Caco-2 (cell line): ENCODE data around the gene ZNF219. TPM values are rescaled to one million over a fixed set of nuclear protein-coding genes. Genes with fewer than 3 reads are reported as not detected.

ENCODE experiments used
- BruUV-seq: library from RNA; stranded (reverse); fragments of 400-500 nt; replicated peaks from 2 replicates; lab custom pipeline; 2021; lab: Mats Ljungman, UMichigan
- CTCF ChIA-PET: fragments of 300-600 bp; sonication (Branson Sonifier 250); formaldehyde crosslinking; loops from one replicate; lab custom pipeline; 2022; ENCODE audit warnings: antibody characterized with exemption; lab: Charles Lee
- POLR2A ChIA-PET: fragments of 300-600 bp; sonication (Branson Sonifier 250); formaldehyde crosslinking; loops from one replicate; lab custom pipeline; 2022; ENCODE audit warnings: antibody characterized with exemption; lab: Charles Lee
- DNase-seq, 2 experiments: peaks; one replicate each; pipeline versions ENCODE4 v3.0.0 to v3.0.0-alpha.2; 2020 to 2022
- H3K27me3 ChIP-seq: replicated peaks from 2 replicates; pipeline ENCODE4 v1.6.0; 2011; ENCODE audit warnings: low read length; ENCODE audit not compliant: control insufficient read depth, insufficient read depth
- H3K36me3 ChIP-seq: 2 replicates; pipeline ENCODE4 v1.5.1; 2011; ENCODE audit warnings: low read length; ENCODE audit not compliant: control insufficient read depth, insufficient read depth
- H3K4me1 ChIP-seq: fragments of 250-450 bp; sonication (Bioruptor Pico); 2 replicates; pipeline ENCODE4 v1.5.1; 2020; ENCODE audit warnings: mild to moderate bottlenecking
- H3K4me3 ChIP-seq: 2 replicates; pipeline ENCODE4 v1.5.1; 2011; ENCODE audit warnings: low read depth, mild to moderate bottlenecking, control low read depth, low read length
- H3K9me3 ChIP-seq: fragments of 250-450 bp; sonication (Bioruptor Pico); 2 replicates; pipeline ENCODE4 v1.5.1; 2020; ENCODE audit warnings: mild to moderate bottlenecking, moderate library complexity
- H3K27ac Mint-ChIP-seq: one replicate; pipeline ENCODE4 v1.8.0; 2022; ENCODE audit warnings: mixed read lengths; ENCODE audit not compliant: unreplicated experiment
- H3K27me3 Mint-ChIP-seq: one replicate; pipeline ENCODE4 v1.8.0; 2022; ENCODE audit warnings: mixed read lengths; ENCODE audit not compliant: insufficient read depth, unreplicated experiment
- H3K36me3 Mint-ChIP-seq: one replicate; pipeline ENCODE4 v1.8.0; 2022; ENCODE audit warnings: mild to moderate bottlenecking, mixed read lengths; ENCODE audit not compliant: insufficient read depth, unreplicated experiment
- H3K4me1 Mint-ChIP-seq: one replicate; pipeline ENCODE4 v1.8.0; 2022; ENCODE audit warnings: low read depth, mixed read lengths; ENCODE audit not compliant: unreplicated experiment
- H3K4me3 Mint-ChIP-seq: one replicate; pipeline ENCODE4 v1.8.0; 2022; ENCODE audit warnings: mild to moderate bottlenecking, moderate library complexity, mixed read lengths; ENCODE audit not compliant: unreplicated experiment
- H3K9me3 Mint-ChIP-seq: one replicate; pipeline ENCODE4 v1.8.0; 2022; ENCODE audit warnings: mixed read lengths; ENCODE audit not compliant: unreplicated experiment
- CTCF ChIP-seq, 2 experiments: fragments of 200-600 bp in 1 of 2; IDR thresholded peaks; 1 replicate in 1 of 2; 2 replicates in 1 of 2; pipeline versions ENCODE4 v1.5.1 to v1.8.0; 2011 to 2022; ENCODE audit warnings: antibody characterized with exemption in 1 of 2, control low read depth in 1 of 2, inconsistent platforms in 1 of 2, low read depth in 1 of 2, low read length in 1 of 2, mild to moderate bottlenecking in 1 of 2, moderate library complexity in 1 of 2; ENCODE audit not compliant: insufficient read depth in 1 of 2, severe bottlenecking in 1 of 2, unreplicated experiment in 1 of 2
- intact Hi-C: fragments of 100-400 bp; cut with micrococcal nuclease; formaldehyde crosslinking; loops from one replicate; pipeline ENCODE4 v1.10.0; 2022; ENCODE audit not compliant: unreplicated experiment
- total RNA-seq: library from RNA; stranded (reverse); gene quantifications from 2 replicates; pipeline ENCODE4 v1.2.3, GENCODE V29; 2022

ZNF219 gene
- total RNA-seq, 1 experiment from 2014 or later = 35.2 TPM

GRCh38 chr14:21093769-21094681, 4.4 kb downstream of the ZNF219 start:
- Histone ChIP-seq H3K9me3 (no peaks in the 10 kb centered on the region), H3K4me3 (no peak overlapping the region), H3K4me1 (no peaks in the 10 kb centered on the region; the same call in 1 of the 2 replicates), H3K27me3 (no peaks in the 10 kb centered on the region), H3K36me3 (peaks cover 4% of the 10 kb centered on the region)
- H3K4me3 Mint-ChIP-seq = no peak overlapping the region
- no peaks in the 10 kb centered on the region for H3K9me3 Mint-ChIP-seq
- CTCF ChIA-PET = interaction anchor here (0.6 to 3.4 kb wide), 6 partner anchors 8 to 465 kb away, joined by 3 to 43 read pairs (median 13); partner anchors contain the start of gene ARHGEF40
- peaks cover 30% of the 10 kb centered on the region for H3K36me3 Mint-ChIP-seq
- H3K4me1 Mint-ChIP-seq = peaks cover 18% of the 10 kb centered on the region
- TF ChIP-seq CTCF (IDR thresholded peaks at IDR 0.05; ENCODE audit: insufficient read depth in 1 of 2, low read depth in 1 of 2, low read length in 1 of 2, severe bottlenecking in 1 of 2, unreplicated experiment in 1 of 2) = peak in 1 of 2 experiments; percentile 1
- no TSS peak for BruUV-seq
- intact Hi-C loops = no loop called here
- POLR2A ChIA-PET = interaction anchor here (0.6 kb wide), 1 partner anchor 13 kb away, joined by 12 read pairs; no protein-coding TSS in a partner anchor
- no peaks in the 10 kb centered on the region for H3K27me3 Mint-ChIP-seq
- DNase-seq = no peak
- no peak overlapping the region for H3K27ac Mint-ChIP-seq

- intact Hi-C loops = no loop called here
- no peak for DNase-seq
- Histone ChIP-seq H3K36me3 (peaks cover 4% of the 10 kb centered on the region), H3K4me3 (no peak overlapping the region), H3K27me3 (no peaks in the 10 kb centered on the region), H3K4me1 (no peaks in the 10 kb centered on the region; the same call in 1 of the 2 replicates), H3K9me3 (no peaks in the 10 kb centered on the region)
- CTCF ChIA-PET = interaction anchor here (1.7 to 3.4 kb wide), 4 partner anchors 11 to 78 kb away, joined by 13 to 43 read pairs (median 16); partner anchors contain the start of gene ARHGEF40
- no TSS peak for BruUV-seq
- H3K36me3 Mint-ChIP-seq = peaks cover 28% of the 10 kb centered on the region
- peaks cover 16% of the 10 kb centered on the region for H3K4me1 Mint-ChIP-seq
- no peak overlapping the region for H3K27ac Mint-ChIP-seq
- TF ChIP-seq CTCF (IDR thresholded peaks at IDR 0.05; ENCODE audit: insufficient read depth in 1 of 2, low read depth in 1 of 2, low read length in 1 of 2, severe bottlenecking in 1 of 2, unreplicated experiment in 1 of 2) = no peak
- POLR2A ChIA-PET = no interaction called here
- no peaks in the 10 kb centered on the region for H3K27me3 Mint-ChIP-seq
- no peaks in the 10 kb centered on the region for H3K9me3 Mint-ChIP-seq
- H3K4me3 Mint-ChIP-seq = no peak overlapping the region
Observed at GRCh38 chr14:21093018-21093417, 5.4 kb downstream of the ZNF219 start.

GRCh38 chr14:21092273-21093011, 6.0 kb downstream of the ZNF219 start:
- no peaks in the 10 kb centered on the region for H3K9me3 Mint-ChIP-seq
- no peaks in the 10 kb centered on the region for H3K9me3 ChIP-seq
- H3K27ac Mint-ChIP-seq = no peak overlapping the region
- intact Hi-C loops = loop anchor here (1.0 kb wide), 2 partner anchors 12 to 24 kb away; no protein-coding TSS in a partner anchor
- BruUV-seq = no TSS peak
- peaks cover 15% of the 10 kb centered on the region for H3K4me1 Mint-ChIP-seq
- ChIA-PET CTCF (interaction anchor here (0.5 to 3.4 kb wide), 9 partner anchors 9 to 213 kb away, joined by 3 to 43 read pairs (median 7); partner anchors contain the start of genes ARHGEF40 and TMEM253), POLR2A (interaction anchor here (0.6 kb wide), 1 partner anchor 13 kb away, joined by 4 read pairs; no protein-coding TSS in a partner anchor)
- DNase-seq = peak in 1 of 2 experiments; percentile 86
- H3K36me3 ChIP-seq = peaks cover 4% of the 10 kb centered on the region
- TF ChIP-seq CTCF (IDR thresholded peaks at IDR 0.05; ENCODE audit: insufficient read depth in 1 of 2, low read depth in 1 of 2, low read length in 1 of 2, severe bottlenecking in 1 of 2, unreplicated experiment in 1 of 2) = peak; percentile 99
- H3K27me3 Mint-ChIP-seq = no peaks in the 10 kb centered on the region
- no peak overlapping the region for H3K4me3 Mint-ChIP-seq
- no peak overlapping the region for H3K4me3 ChIP-seq
- H3K27me3 ChIP-seq = no peaks in the 10 kb centered on the region
- H3K36me3 Mint-ChIP-seq = peaks cover 28% of the 10 kb centered on the region
- no peaks in the 10 kb centered on the region; the same call in 1 of the 2 replicates for H3K4me1 ChIP-seq
